ENCODE data around the gene ITM2B. TPM values are rescaled to one million over a fixed set of nuclear protein-coding genes. Genes with fewer than 3 reads are reported as not detected.
"Not testable (repeated sequence)": the region's sequence is repeated elsewhere in the genome, so short reads cannot be mapped to it uniquely, and the experiment has no call there.

Gene ITM2B
- total RNA-seq, result 277 TPM

- DNase-seq, result peak; percentile 76
These were observed at the start of gene ITM2B for GRCh38 chr13:48233046-48233888. TSS of gene ITM2B (plus strand) at chr13:48233206. CDS start at chr13:48233361, 155 bp downstream.

GRCh38 chr13:48184260-48184659 lies 48.7 kb upstream of the ITM2B start:
- no peak for DNase-seq

- DNase-seq, result no peak
These were observed 48.0 kb upstream of the ITM2B start for GRCh38 chr13:48185018-48185417.

GRCh38 chr13:48186722-48187121 lies 46.3 kb upstream of the ITM2B start:
- DNase-seq, result no peak

- DNase-seq, result no peak
These were observed 44.9 kb upstream of the ITM2B start for GRCh38 chr13:48188131-48188530.

GRCh38 chr13:48188601-48189000 lies 44.4 kb upstream of the ITM2B start:
- no peak for DNase-seq

- DNase-seq, result no peak
These were observed 43.8 kb upstream of the ITM2B start for GRCh38 chr13:48189171-48189570.

- DNase-seq, result no peak
These were observed 40.5 kb upstream of the ITM2B start for GRCh38 chr13:48192411-48192935.

GRCh38 chr13:48194379-48194754 lies 38.6 kb upstream of the ITM2B start:
- DNase-seq, result no peak

- no peak for DNase-seq
These were observed 33.5 kb upstream of the ITM2B start for GRCh38 chr13:48199404-48199946.

- DNase-seq, result no peak
These were observed 32.0 kb upstream of the ITM2B start for GRCh38 chr13:48201044-48201443.

- not testable (repeated sequence) for DNase-seq
These were observed 25.8 kb upstream of the ITM2B start for GRCh38 chr13:48207207-48207606.

- no peak for DNase-seq
These were observed 22.8 kb upstream of the ITM2B start for GRCh38 chr13:48210178-48210577.

GRCh38 chr13:48214519-48215121 lies 18.4 kb upstream of the ITM2B start:
- no peak for DNase-seq

- DNase-seq, result not testable (repeated sequence)
These were observed 17.3 kb upstream of the ITM2B start for GRCh38 chr13:48215511-48216203.

GRCh38 chr13:48216204-48216711 lies 16.7 kb upstream of the ITM2B start:
- DNase-seq, result no peak

- no peak for DNase-seq
These were observed 12.4 kb upstream of the ITM2B start for GRCh38 chr13:48220592-48220980.

GRCh38 chr13:48220981-48221685 lies 11.9 kb upstream of the ITM2B start:
- no peak for DNase-seq

GRCh38 chr13:48221686-48222187 lies 11.3 kb upstream of the ITM2B start:
- DNase-seq, result no peak

- no peak for DNase-seq
These were observed 10.4 kb upstream of the ITM2B start for GRCh38 chr13:48222358-48223301.
